RCC 7860 (cell line): ENCODE results near the gene ACO2.
"Not testable (repeated sequence)": the region's sequence is repeated elsewhere in the genome, so short reads cannot be mapped to it uniquely, and the experiment has no call there.

ENCODE experiments used
- DNase-seq: peaks from one replicate; pipeline ENCODE4 v3.0.0-alpha.2; 2015; ENCODE audit warnings: low spot score
- FAIRE-seq: peaks from 2 replicates; lab custom pipeline; 2012; peaks lifted over from hg19 to GRCh38; lab: Jason Lieb, UNC

The ACO2 gene

GRCh38 chr22:41468381-41469217 lies at the start of gene ACO2, which contains the start of gene PHF5A:
Gene ACO2 (plus strand): TSS chr22:41469117. CDS start chr22:41469147, 30 bp downstream.
Gene PHF5A (minus strand): TSS chr22:41468692. CDS start chr22:41468653, 39 bp downstream.
- FAIRE-seq (peak; percentile 72), DNase-seq (peak; percentile 91)

DNA sequence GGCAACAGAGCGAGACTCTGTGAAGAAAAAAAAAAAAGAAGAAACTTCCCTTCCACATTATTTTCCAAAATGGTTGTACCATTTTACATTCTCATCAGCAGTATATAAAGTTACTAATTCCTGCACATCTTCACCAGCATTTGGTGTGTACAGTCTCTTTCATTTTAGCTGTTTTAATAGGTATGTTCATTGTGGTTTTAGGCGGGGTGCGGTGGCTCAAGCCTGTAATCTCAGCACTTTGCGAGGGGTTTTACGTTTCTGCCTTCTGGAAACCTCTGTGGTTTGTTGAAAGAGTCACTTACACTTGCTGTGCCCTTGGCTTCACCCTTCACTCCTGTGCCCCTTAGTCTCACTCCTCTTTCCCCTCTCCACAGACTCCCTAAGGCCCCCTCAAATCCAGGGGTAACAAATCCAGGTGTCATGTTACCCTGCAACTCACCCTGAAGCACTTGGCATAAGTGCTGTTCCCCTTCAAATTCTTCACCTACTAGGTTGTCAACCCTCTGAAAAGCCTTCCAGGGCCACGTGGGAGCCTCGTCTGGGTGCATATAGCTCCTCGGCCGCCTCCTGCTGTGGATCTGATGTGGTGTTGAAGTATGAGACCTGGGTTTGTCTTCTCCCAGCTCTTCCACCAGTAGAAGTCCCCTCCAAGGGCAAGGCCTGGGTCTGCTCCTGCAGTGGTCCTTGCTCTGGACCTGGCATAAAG lies 43.1 kb upstream of the ACO2 start:
- FAIRE-seq (no peak), DNase-seq (no peak)

GRCh38 chr22:41429232-41429950 lies 39.5 kb upstream of the ACO2 start:
- DNase-seq: no peak
- no peak for FAIRE-seq

DNA sequence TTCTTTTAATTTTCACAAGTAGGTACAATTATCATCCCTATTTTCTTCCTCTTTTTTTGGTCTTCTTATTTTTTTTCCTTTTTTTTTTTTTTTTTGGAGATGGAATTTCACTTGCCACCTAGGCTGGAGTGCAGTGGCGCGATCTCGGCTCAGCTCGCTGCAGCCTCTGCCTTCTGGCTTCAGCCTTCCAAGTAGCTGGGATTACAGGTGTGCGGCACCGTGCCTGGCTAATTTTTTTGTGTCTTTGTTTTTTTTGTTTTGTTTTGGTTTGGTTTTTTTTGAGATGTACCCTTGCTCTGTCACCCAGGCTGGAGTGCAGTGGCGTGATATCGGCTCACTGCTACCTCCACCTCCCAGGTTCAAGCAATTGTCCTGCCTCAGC lies 39.0 kb upstream of the ACO2 start:
- DNase-seq (no peak), FAIRE-seq (no peak)

- DNase-seq (no peak), FAIRE-seq (no peak)
Observed at GRCh38 chr22:41431656-41432055, 37.3 kb upstream of the ACO2 start.

DNA sequence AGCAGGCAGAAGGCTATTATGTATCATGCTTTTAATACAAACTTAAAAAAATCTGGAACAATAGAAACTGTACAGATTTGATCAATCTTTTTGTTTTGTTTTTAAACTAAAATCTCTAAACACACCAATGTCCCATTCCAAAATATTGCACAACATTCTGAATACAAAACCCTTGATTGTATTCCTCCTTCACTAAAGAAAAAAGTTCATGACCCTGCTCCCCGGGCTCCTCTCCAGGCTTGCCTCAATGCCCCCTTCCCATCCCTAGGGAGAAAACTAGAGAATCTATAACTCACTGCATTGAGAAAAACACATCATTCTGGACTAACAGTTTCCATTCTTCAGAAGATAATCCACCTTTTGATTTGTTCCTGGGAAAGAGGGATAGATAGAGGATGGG lies 35.4 kb upstream of the ACO2 start:
- DNase-seq, FAIRE-seq: not testable (repeated sequence)

- DNase-seq: not testable (repeated sequence)
Observed at GRCh38 chr22:41434361-41435003, 34.4 kb upstream of the ACO2 start.

GRCh38 chr22:41435560-41435959 lies 33.4 kb upstream of the ACO2 start:
- FAIRE-seq (no peak), DNase-seq (no peak)

More at GRCh38 chr22:41434361-41435003, 34.4 kb upstream of the ACO2 start:
- FAIRE-seq: not testable (repeated sequence)

DNA sequence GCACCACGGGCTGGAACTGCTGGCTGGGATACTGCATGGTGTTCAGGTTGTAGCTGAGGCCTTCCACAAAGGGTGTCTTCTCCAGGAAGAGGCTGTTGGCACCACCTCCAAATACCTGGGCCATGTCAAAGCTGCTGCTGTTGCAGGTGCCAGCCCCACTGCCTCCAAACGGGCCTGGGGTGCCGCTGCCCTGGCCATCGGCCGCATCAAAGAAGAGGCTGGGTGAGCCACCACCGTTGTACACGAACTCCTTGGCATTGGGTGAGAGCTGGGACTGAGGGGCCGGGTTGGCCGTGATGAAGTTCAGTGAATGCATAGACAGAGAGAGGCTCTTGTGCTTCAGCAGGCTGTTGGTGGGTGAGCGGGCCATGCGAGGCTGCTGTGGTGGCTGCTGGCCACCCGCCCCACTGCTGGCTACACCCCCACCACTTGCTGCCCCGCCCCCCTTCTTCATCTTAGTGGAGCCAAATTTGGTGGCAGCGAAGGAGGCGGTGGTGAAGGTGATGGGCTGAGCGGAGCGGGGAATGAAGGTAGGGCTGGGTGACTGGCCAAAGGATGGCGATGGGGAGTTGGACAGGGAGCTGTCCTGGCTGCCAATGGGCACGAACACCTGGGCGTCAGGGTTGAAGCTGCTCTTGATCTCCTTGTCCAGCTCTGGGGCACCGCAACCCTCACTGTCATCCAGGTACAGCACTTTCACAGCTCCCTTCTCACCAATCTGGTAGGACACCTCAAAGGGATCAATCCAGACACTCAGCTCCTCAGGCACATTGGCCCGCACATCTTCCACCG lies 32.4 kb upstream of the ACO2 start:
- DNase-seq (no peak), FAIRE-seq (no peak)

GRCh38 chr22:41437198-41437597 lies 31.7 kb upstream of the ACO2 start:
- FAIRE-seq (no peak), DNase-seq (no peak)

GRCh38 chr22:41440511-41440910 lies 28.4 kb upstream of the ACO2 start:
- not testable (repeated sequence) for FAIRE-seq, DNase-seq

- FAIRE-seq: no peak
Observed at GRCh38 chr22:41442240-41442792, 26.6 kb upstream of the ACO2 start.

DNA sequence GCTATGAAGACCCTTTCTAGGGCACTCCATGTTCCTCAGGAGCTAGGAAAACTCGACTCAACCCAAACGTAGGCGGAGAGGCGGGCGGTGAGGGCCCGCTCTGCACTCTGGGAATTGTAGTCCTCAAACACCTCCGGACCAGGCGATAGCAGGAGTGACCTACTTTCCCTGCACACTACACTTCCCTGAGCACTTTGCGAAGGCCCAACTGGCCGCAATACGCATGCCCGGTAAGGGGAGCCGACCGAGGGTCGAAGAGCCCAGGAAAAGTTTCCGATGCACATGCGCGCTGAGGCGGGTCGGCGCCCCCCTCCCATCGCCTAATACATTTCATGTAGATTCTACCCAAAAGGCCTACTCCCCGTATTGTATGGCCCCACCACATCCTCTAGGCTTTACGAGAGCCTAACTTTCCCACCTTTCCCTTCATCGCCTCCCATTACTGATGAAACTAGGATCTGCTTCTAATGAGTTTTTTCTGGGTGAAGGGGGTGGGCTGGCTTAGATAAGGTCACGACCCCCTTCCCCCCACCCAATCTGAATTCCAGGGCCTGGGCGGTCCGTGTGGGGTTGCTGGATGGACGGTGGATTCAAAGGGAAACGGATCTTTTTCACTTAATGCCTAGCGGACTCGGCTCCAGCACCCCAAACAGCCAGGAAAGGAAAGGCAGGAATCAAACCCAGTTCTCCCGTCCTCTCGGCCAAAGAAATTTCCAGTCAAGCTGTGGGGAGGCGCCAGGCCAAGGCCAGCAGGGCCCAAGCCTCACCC lies 24.4 kb upstream of the ACO2 start:
- FAIRE-seq (peak; percentile 79), DNase-seq (peak; percentile 86)

More at GRCh38 chr22:41442240-41442792, 26.6 kb upstream of the ACO2 start:
- no peak for DNase-seq

GRCh38 chr22:41445129-41446056 lies 23.5 kb upstream of the ACO2 start:
- FAIRE-seq (no peak), DNase-seq (peak; percentile 4)

- DNase-seq (no peak), FAIRE-seq (no peak)
Observed at GRCh38 chr22:41446057-41446501, 22.8 kb upstream of the ACO2 start.

DNA sequence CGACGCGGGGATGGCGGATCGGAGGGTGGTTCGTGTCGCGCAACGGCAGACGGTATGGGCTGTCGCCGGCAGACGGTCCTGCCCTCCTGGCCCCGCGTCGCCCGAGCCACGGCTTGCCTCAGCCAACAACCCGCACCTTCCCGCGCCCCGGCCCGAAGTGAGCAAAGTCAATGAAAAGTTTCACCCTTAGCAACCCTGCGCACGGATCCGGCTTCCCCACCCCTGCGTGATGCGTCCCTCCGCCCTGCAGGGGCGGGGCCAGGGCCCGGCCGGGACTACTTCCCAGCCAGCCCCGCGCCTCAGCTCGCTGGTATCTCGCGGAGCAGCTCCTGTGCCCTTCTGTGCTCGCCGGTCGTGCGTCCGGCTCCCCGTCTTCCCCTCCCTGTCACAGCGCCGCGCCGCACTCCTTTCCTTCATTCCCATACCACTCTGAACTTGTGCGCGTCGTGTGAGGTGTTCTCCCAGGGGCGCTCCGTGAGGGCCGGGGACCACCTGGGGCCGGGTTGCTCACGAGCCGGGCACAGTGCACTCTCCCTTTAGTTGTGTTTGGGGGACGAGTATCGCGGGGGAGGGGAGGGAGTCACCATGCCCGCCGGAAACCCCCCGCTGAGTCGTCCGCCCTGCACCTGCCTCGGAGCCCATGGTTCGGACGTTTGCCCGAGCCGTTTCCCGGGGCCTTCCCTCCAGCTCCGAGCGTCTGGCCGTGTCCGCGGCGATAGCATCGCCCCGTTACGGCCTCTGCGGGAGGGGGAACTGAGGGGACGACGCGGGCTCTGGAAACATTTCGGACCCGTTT lies 22.1 kb upstream of the ACO2 start, which contains the start of gene TOB2:
TSS of gene TOB2 (minus strand) at position 163 of the 796 bp plus-strand sequence. CDS start 9,456 bp downstream, outside the sequence.
- DNase-seq (peak; percentile 86), FAIRE-seq (no peak)
